GM18868 (cell line): ENCODE data around the gene RAD23A.
A peak's percentile ranks its signal among the peaks of the same experiment; 100 is the strongest.
"Not testable (repeated sequence)": the region's sequence is repeated elsewhere in the genome, so short reads cannot be mapped to it uniquely, and the experiment has no call there.

Experiments
- ATAC-seq: cut with Tn5 transposase; IDR thresholded peaks from one replicate; pipeline ENCODE4 v1.9.1; 2021; ENCODE audit warnings: mild to moderate bottlenecking, moderate library complexity; ENCODE audit not compliant: unreplicated experiment

The RAD23A gene

DNA sequence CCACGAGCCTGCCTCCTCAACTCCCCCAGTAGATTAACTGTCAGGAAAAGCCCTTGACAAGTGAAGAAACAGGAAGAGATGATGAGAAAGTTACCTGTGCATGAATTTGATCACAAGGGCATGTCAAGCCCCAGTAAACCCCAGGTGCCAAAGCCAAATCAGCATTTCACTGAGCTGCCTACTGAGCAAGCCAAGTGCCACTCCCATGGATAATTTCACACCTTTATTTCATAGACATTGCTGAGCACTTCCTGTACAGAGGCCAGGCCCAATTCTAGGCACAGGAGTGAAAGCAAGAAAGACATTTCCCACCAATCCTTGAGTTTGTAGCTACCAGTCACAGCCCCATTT is 8.9 kb downstream of the RAD23A start:
- ATAC-seq: no peak

DNA sequence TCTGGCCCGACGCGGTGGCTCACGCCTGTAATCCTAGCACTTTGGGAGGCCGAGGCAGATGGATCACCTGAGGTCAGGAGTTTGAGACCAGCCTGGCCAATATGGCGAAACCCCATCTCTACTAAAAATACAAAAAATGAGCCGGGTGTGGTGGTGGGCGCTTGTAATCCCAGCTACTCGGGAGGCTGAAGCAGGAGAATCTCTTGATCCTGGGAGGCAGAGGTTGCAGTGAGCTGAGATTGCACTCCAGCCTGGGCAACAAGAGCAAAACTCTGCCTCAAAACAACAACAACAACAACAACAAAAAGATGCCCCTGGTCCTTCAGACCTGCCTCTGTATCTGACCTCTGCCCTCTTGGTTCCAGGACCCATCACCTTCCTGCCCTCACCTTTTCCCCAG is 9.9 kb downstream of the RAD23A start:
- ATAC-seq: not testable (repeated sequence)

DNA sequence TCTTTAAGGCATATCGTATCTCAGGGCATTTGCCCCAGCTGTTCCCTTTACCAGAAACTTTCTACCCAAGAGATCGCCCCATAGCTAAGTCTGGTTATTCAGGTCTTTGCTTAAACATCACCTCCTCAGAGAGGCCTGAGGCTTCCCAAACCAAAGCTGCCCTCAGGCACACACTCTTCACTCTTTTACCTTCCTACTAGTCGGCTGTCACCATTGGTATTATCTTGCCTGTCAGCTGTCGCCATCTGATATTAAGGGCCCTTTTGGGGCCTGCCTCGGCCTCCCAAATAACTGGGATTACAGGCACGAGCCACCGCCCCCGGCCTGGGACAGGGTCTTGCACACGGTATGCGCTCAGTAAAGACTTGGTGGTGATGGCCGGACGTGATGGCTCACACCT is 10.3 kb downstream of the RAD23A start:
- no peak for ATAC-seq

DNA sequence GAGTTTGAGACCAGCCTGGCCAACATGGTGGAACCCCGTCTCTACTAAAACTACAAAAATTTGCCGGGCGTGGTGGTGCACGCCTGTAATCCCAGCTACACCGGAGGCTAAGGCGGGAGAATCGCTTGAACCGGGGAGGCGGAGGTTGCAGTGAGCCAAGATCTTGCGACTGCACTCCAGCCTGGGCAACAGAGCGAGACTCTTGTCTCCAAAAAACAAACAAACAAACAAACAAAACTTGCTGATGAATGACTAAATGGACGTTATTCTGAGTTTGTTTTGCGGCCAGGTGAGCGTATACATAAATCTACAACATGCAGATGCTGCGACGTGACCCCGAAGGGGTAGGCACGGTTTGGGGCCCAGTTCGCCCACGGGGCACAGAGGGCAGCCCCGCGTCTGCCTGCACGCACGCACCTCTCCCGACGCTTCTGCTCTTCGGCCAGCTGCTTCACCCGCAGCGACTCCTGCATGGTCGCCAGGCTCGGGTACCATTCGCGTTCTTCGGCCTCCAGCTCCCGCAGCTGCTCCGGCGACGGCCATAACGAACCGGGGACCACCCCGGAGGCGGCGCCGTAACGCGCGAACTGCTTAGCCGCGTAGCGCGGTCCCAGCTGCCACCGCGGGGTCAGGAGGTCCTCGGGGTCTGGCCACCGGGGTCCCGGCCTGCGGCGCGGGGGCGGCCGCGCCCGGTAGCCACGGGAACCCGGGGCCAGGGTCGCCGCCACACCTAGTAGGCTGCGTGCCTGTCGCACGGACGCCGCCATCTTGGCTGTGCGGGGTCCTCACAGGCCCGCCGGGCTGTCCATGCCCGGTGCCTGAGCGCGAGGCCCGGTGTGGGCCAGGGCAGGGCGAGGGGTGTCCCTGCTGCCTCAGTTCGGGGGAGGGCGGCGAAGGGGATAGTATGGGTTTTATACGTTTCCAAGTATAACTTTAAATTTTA is 11.1 kb downstream of the RAD23A start, which contains the start of gene GADD45GIP1:
GADD45GIP1 (minus strand) TSS at position 778 of the 943 bp plus-strand sequence; CDS start at position 767, 11 bp downstream.
- ATAC-seq: peak; percentile 51

GRCh38 chr19:12957389-12957952 is 11.8 kb downstream of the RAD23A start:
- ATAC-seq: not testable (repeated sequence)

DNA sequence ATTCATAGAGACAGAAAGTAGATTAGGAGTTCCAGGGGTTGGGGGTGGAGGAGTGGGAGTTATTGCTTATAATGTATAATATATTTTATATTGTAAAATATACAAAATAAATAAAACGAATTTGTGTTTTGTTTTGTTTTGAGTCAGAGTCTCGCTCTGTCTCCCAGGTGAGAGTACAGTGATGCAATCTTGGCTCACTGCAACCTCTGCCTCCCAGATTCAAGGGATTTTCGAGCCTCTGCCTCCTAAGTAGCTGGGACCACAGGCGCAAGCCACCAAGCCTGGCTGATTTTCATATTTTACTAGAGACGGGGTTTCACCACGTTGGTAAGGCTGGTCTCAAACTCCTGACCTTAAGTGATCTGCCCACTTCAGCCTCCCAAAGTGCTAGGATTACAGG is 13.8 kb downstream of the RAD23A start:
- ATAC-seq: no peak

DNA sequence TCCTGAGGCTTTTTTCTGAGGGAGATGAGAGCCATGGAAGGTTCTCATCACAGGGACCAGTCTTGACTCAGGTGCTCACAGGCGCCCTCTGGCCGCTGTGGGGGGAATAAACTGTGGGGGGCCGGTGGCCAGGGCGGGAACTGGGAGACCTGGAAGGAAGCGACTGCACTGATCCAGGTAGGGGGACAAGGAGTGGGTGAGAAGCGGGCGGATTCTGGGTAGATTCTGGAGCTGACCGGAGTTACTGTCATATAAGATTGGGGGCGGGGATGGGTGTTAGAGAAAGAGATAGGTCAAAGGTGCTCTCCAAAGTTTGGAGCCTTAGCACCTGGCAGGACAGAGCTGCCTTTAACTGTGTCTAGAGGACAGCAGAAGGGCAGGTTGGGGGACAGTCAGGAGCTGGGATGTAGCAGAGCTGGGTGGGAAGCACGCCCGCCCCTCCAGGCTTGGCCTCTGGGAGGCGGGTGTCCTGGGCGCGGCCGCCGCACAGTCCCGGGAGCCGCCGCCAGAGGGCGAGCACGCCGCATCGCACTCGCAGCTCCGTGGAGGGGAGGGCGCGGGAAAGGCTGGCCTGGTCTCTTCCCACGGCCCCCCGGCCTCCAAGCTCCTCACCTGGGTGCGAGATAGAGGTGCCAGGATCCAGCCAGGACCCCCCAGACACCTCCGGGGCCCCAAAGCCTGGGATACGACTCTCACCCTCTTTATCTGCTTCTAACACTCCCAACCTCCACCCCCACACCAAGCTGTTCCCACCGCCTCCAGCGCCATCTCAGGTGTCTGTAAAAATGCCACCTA is 19.6 kb downstream of the RAD23A start:
- peak; percentile 64 for ATAC-seq

DNA sequence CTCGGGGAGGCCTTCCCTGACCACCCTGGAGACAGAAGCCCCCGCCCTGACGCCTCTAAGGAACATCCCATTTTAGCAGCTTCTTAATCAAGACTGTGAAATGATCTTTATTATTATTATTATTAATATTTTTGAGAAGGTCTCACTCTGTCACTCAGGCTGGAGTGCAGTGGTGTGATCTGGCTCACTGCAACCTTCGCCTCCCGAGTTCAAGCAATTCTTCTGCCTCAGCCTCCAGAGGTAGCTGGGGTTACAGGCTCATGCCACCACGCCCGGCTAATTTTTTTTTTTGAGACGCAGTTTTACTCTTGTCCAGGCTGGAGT is 20.1 kb downstream of the RAD23A start:
- ATAC-seq: no peak

GRCh38 chr19:12967907-12968306 is 22.2 kb downstream of the RAD23A start:
- ATAC-seq: no peak

DNA sequence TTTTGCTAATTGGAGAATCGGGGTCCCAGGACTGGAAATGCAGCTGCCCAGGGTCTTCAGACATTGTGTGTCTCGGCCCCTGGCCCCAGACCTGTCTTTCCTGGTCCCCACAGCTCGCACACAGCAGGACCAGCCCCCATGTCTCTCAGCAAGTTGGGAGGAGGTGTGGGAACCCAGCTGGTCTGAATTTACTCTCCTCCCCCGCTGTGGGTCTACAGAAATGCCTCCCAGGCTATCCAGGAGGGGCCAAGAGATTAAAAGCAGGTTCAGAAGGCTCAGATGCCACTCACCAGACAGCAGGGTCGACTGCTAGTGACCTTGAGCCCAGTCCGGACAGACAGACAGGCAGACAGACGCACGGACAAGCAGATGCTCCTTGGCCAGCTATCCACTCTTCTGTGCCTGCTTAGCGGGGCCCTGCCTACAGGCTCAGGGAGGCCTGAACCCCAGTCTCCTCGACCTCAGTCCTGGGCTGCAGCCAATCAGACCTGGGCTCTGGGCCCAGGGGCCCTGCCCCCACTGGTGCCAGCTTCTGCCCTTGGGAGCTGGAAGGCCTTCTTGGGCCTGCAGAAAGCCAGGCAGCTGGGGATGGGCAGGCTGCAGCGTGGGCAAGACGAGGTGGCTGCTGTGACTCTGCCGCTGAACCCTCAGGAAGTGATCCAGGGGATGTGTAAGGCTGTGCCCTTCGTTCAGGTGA is 23.8 kb downstream of the RAD23A start, which contains the start of gene DAND5:
DAND5 (plus strand) TSS at position 285 of the 697 bp plus-strand sequence; CDS start at position 370, 85 bp downstream.
- no peak for ATAC-seq

DNA sequence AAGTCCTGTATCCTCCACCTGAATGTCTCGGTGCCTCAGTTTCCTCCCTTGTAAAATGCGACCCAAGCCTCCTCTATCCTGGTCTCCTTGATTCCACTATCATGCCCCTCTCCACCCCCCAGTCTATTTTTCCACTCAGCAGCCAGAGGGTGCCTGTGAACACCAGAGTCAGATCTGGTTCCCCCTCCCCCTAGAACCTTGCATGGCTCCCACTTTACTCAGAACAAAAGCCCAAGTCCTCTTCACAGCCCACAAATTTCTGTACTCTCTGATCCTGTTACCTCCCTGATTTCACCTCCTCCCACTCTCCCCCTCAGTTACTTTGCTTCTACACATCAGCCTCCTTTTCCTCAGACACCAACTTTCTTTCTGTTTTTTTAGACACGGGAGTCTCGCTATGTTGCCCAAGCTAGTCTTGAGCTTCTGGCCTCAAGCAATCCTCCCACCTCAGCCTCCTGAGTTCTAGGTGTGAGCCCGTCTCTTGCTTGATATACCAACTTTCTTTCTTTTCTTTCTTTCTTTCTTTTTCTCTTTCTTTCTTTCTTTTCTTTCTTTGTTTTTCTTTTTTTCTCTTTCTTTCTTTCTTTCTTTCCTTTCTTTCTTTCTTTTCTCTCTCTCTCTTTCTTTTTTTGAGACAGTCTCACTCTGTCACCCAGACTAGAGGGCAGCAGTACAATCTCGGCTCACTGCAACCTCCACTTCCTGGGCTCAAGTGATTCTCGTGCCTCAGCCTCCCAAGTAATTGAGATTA is 24.6 kb downstream of the RAD23A start:
- no peak for ATAC-seq

GRCh38 chr19:12973236-12973635 is 27.6 kb downstream of the RAD23A start:
- ATAC-seq: no peak

DNA sequence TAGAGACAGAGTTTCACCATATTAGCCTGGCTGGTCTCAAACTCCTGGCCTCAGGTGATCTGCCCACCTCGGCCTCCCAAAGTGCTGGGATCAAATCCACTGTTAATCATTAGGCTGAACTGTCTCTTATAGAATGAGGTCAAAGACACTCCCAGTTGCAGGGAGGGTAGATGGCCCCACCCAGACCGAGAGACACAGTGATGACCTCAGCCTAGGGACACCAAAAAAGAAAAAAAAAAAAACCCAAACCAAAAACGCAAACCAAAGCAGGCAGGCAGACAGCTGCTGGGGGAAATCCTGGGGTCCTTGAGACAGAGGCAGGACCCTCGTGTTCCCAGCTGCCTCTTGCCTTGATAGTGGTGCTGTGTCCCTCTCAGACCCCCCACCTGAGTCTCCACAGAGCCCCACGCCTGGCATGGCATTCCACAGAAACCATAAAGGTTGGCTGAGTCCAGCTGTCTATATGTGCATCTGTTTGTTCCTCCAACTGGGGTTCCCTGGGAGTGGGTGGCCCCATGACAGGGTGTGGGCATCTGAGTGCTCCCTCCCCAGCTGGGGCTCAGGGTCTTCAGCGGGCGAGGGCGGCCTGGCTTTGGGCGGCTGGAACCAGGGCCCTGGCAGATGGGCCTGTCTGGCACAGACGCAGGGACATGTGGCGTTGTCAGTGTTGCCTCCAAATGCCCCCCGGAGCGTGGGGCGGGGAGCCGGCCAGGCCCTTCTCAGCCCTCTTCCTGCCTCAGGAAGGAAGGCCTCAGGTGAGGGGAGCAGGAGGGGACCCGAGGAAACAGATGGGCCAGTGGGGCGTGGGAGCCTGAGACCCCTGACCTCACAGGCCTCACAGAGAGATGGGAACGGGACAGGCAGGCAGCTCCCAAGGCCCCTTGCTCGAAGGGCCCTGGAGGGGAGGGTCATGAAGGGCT is 28.9 kb downstream of the RAD23A start:
- ATAC-seq: no peak

DNA sequence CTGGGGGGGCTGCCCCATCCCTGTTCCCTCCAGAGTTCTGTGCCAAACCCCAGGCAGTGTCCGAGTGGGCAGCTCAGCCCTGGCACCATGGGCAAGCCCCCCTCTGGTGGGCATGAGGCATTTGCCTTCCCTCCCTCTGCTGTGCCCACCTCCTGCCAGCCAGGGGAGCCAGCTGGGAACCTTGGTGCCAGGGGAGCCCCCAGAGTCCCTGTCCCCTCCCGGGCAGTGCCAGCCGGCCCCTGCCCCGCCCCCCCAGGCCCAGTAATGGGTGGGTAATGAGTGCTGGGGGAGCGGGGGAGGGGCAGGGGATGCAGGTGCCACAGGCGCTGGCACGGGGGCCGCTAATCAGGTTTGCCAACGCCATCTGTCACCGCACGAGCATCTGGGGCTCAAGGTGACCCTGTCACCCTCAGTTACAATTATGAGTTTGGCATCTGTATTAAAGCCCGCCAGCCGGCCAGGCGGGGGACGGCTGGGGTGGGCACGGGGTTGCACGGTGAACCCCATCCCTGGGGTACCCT is 29.6 kb downstream of the RAD23A start:
- ATAC-seq: no peak

DNA sequence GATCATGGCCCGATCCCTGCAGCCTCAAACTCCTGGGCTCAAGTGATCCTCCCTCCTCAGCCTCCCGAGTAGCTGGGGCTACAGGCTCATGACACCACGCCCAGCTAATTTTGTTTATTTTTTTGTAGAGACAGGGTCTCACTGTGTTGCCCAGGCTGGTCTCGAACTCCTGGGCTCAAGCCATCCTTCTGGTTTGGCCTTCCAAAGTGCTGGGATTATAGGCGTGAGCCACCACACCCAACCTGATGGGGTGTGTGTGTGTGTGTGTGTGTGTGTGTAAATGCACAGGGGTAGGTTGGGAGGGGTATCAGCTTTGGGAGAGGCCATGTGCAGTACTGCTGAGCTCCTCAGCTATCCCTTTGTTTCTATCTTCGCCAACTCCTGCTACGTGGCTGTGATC is 30.4 kb downstream of the RAD23A start:
- ATAC-seq: not testable (repeated sequence)

DNA sequence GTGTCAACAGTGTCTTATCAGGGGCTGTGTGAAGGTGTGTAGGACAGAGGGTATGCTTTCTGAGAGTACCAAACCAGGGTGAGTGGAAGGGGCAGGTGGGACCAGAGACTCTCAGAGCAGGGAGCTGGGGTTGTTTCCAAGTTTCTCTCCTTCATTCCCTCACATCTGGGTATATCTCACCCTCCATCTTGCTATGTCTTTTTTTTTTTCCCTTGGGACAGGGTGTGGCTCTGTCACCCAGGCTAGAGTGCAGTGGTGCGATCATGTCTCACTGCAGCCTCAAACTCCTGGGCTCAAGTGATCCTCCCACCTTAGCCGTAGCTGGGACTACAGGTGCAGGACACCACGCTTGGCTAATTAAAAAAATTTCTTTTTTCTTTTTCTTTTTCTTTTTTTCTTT is 34.3 kb downstream of the RAD23A start:
- ATAC-seq: no peak

DNA sequence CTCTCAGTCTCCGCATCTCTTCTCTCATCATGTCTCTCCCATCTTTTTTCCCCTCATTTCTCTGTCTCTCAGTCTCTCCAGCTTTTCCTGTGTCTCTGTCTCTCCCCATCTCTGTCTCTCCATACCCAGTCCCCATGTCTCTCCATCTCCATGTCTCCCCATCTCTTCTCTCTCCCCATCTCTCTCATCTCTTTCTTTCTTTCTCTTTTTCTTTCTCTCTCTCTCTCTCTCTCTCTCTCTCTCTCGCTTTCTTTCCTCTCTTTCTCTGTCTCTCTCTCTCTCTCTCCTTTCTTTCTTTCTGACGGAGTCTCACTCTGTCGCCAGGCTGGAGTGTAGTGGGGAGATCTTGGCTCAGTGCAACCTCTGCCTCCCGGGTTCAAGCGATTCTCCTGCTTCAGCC is 37.0 kb downstream of the RAD23A start:
- no peak for ATAC-seq

DNA sequence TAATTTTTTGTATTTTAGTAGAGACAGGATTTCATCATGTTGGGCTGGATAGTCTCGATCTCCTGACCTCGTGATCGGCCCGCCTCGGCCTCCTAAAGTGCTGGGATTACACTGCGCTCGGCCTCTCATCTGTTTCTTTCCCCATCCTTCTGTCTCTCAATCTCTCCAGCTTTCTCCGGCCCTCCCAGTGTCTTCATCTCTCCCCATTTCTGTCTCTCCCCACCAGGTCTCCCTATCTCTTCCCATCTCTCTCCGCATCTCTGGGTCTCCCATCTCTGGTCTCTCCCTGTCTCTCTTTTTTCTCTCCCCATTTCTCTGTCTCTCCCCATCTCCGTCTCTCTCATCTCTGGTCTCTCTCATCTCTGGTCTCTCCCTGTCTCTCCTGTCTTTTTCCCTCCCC is 37.4 kb downstream of the RAD23A start:
- no peak for ATAC-seq

DNA sequence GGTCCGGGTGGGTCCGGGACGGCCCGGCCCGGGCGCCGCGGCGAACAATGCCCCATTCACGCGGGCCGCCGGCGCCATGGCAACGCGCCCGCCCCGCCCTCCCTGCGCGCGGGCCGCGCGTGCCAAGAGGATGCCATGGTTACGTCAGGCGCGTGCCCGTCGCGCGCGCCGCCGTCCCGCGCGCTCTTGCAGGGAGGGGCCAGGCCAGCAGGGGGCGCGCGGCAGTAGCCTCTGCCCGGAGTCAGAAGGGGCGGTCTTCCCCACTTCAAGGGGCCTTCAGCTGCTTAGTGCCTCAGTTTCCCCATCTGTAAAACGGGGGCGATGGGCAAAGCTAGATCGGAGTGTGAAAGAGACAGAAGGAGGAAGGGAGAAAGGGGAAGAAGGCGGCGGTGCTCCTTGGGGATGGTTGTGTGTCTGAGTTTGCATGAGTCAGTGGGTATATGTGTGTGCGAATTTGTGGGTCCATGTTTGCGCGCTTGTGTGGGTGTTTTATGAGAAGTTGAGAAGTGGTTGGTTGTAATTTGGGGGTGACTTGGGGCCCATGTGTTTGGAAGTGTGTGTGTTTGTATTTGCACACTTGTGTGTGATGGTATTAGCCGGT is 38.0 kb downstream of the RAD23A start:
- ATAC-seq: no peak
